ENCODE measurements around the gene DDX47. TPM values are rescaled to one million over a fixed set of nuclear protein-coding genes. Genes with fewer than 3 reads are reported as not detected.

The DDX47 gene
- 10 to 100 TPM; 40.9 to 43.1 TPM for total RNA-seq
- long read RNA-seq, donor 1, transcript DDX47-202 (12 exons, 1,817 nt), result major isoform, 16 of 17 reads
- long read RNA-seq, donor 1, partial matches to known transcripts, result 0 of 17 reads
- long read RNA-seq, donor 1, other reads (novel, unspliced or antisense), result 0 of 17 reads
- long read RNA-seq, donor 2, transcript DDX47-202 (12 exons, 1,817 nt), result major isoform, 44 of 50 reads
- long read RNA-seq, donor 2, transcript DDX47-211 (2 exons, 628 nt), result minor isoform, 5 of 50 reads
- long read RNA-seq, donor 2, partial matches to known transcripts, result 1 of 50 reads
- long read RNA-seq, donor 2, other reads (novel, unspliced or antisense), result 0 of 50 reads

DNA sequence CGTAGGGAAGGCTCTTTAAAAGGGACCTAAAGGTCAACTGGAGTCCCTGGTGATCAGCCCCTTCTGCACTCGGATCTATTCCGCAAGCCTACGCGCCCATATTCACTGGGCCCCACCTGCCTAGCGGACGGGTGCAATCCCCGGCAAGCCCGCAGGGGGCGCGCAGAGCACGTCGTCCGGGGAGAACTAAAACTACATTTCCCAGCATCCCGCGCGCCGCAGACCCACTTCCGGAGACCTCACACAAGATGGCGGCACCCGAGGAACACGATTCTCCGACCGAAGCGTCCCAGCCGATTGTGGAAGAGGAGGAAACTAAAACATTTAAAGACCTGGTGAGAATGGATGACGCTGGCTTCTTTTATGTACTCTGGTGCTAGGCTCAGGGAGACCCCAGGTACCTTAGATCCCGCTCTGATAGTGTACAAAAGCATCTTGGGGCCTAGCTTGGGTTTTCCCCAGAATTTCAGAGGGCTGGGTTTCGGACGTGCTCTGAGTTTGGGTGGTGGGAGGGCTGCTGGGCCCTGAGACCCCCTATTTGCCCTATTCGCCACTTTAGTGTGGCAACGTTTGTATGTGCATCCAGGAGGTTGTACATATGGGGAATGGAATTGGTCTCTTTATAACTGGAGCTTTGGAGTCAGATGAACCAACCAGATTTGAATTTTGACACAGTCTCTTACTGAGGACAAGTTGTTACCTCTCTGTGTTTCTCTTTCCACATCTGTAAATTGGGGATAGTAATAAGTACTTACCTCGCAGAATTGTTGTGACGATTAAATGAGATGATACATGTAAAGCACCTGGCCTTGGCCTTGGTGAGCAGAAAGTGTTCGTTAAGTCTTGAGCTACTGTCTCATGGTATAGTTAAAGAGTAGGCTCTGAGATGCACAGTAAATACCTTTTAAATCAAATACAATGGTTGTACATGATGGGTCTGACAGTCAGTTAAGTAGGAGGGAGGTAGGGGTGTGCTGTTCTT is at the start of gene DDX47:
Gene DDX47 (plus strand): TSS at position 227 of the 982 bp plus-strand sequence. CDS start 22 bp downstream, at position 249.
- peak; percentile 99 for DNase-seq (ENCODE audit: low spot score)
- intact Hi-C loops (cut with DNase I), result loop anchor here in 1 of 2 donors (10.0 kb wide), 1 partner anchor 181 kb away; no protein-coding TSS in a partner anchor

DNA sequence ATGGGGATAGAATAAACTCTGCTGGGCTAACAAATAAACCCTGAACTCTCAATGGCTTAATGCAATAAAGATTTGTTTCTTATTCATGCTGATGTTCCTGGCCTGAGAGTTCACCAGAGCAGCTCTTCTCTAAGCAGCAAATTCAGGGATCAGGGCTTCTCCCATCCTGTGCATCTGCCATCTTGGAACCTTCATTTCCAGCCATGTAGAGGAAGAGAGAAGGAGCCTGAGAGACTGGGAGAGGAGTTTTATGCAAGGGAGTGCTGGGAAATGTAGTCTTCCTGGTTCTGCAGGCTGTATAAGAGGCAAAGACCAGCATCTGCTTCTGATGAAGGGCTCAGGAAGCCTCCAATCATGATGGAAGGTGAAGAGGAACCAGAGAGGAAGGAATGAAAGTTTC is 48.3 kb upstream of the DDX47 start:
- DNase-seq (ENCODE audit: low spot score), result no peak

DNA sequence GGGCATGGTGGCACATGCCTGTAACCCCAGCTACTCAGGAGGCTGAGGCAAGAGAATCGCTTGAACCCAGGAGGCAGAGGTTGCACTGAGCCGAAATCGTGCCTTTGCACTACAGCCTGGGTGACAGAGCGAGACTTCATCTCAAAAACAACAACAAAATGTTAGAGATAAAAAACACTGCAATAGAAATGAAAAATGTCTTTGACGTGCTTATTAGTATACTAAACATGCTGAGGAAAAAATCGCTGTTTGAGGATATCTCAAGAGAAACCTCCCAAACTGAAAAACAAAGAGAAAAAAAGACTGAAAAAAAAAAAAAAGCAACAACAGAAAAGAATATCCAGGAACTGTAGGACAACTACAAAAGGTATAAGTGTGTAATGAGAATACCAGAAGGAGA is 42.9 kb upstream of the DDX47 start:
- no peak for DNase-seq (ENCODE audit: low spot score)

More for the DNA sequence above, 48.3 kb upstream of the DDX47 start:
- intact Hi-C loops (cut with DNase I), result no loop called here

DNA sequence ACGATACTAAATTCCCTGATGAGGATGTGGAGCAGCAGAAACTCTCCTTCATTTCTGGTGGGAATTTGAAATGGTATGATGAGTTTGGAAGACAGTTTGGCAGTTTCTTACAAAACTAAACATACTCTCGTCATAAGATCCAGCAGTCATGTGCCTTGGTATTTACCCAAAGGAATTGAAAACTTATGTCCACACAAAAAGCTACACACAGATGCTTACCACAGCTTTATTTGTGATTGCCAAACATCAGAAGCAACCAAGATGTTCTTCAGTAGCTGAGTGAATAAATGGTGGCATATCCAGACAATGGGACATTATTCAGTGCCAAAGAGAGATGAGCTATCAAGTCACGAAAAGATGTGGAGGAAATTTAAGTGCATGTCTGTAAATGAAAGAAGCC is 38.4 kb upstream of the DDX47 start:
- intact Hi-C loops (cut with DNase I), result no loop called here
- DNase-seq (ENCODE audit: low spot score), result no peak

More for the DNA sequence above, 42.9 kb upstream of the DDX47 start:
- intact Hi-C loops (cut with DNase I), result no loop called here

DNA sequence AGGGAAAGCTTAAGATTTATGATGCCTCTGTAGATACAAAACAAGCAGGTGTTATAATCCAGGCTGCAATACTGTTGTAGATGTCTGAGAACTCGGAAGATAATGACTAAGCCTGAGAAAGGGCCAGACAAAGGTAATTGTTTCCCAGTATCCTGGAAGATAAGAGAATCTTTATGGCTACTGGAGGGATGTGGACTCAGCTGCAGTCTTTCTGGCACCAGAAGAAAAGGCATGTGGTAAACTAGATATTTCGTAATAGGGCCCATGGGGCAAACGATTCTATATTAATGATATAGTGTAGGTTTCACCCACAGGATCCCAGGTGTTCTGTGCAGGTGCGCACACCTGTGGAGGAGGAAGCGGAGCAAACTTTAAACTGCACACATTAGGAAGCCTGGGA is 36.9 kb upstream of the DDX47 start:
- intact Hi-C loops (cut with DNase I), result no loop called here

DNA sequence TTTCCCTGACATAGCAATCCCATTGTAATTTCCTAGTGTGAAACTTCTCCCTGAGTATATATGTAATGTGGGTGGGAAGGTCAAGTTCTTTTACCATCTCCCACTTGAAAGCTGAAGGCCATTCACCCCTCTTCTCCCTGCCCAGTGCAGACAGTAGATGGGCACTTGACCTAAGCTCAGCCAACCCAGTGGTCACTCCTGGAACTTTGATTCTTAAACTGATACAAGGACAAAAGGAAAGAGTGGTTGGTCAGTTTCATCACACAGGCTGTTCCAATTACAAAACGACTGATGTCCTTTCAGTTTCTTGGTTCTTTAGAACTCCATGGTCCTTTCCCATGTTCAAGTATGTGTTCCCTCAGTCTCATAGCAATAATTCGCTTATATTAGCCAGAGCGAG is 36.1 kb upstream of the DDX47 start:
- intact Hi-C loops (cut with DNase I), result no loop called here
- no peak for DNase-seq (ENCODE audit: low spot score)

More for the DNA sequence above, 36.9 kb upstream of the DDX47 start:
- DNase-seq (ENCODE audit: low spot score), result no peak

DNA sequence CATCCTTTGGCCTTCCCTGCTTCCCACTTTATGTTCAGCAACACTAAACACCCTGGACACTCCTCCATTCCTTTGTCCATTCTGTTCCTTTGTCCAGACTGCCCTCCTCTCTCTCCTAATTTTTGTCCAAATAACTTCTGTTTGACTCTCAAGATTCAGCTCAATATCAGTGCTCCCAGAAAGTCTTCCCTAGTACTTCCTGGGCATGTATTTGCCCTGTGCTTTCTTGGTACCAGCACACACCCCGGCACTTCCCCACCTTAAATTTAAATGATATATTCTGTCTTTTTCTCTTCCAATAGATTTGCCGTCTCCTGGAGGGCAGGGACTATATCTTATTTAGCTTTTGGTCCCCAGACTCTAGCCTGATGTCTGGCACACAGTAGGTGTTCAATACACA is 34.1 kb upstream of the DDX47 start:
- DNase-seq (ENCODE audit: low spot score), result no peak
- intact Hi-C loops (cut with DNase I), result no loop called here

DNA sequence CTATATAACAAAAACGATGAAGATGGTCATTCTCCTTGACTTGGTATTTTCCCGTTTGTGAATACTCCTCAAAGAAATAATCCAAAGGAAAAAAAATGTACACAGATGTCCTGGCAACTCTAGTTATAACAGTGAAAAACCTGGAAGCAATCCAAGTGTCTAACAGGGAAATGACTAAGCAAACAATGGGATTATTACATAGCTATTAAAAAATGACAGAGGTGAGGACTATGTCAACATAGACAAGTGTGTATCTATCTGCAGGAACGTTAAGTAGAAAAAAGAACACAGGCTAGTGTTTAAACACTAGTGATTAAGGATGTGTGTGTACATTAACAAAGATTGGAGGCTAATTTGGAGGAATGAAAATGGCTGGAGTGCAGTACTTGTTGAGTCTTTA is 33.6 kb upstream of the DDX47 start:
- intact Hi-C loops (cut with DNase I), result no loop called here
- no peak for DNase-seq (ENCODE audit: low spot score)

DNA sequence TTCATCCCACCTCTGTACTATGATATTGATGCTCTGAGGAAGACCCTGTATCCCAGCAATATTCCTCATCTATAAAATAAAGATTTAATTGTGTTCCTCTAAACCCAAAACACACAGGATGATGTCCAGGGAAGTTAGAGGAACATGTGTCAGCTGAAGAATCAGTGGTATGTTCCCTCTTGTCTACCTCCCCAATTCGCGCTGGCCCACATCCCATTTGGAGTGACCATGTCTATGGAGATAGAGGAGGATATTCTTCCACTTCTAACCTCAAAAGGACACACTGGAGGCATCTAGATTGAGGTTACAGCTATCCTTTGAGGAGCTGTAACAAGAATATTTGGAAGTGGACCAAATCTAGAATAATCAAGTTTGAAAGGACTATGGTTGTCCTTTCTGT is 29.0 kb upstream of the DDX47 start:
- no peak for DNase-seq (ENCODE audit: low spot score)
- intact Hi-C loops (cut with DNase I), result no loop called here

DNA sequence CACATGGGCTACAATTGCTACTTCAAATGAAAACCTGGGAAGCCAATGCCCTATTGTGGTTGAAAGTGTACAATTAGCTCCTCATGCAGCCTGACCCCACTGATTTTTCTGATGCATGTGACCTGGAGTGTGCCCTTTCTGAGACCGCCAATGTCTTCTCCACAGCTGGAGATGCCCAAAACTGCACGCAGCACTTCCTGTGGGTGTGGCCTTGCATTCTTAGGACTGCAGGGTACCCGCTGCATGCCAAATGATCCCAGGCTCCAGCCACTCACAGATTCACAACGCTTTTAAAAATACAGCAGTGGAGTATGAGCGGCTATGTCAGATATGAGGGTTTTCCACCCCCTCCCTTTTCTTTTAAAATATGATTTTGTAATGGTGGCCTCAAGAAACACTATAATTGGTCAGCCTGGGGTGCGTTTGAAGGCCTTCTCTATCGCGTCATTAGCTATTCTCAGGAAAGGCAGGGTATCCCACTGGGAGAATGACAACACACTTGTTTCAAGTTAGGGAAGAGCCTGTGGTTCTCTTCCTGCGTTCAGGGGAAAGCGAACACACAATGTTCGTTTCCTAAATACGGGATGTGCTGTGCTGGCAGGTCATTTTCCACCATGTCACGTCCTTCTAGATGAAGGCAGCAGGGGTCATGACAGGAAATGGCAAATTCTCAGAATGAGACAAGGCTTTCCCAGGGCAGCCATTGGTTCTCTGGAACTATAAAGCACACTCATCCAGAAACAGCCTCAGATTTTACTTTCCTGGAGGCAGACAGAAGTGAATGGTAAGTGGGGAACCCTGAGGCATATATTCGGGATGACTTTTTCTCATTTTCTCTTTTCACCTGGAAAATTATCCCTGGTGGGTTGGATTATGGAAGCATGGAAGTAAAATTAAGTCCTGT is 28.0 kb upstream of the DDX47 start, which contains the start of gene APOLD1:
Gene APOLD1 (plus strand): TSS at position 749 of the 904 bp plus-strand sequence. CDS start 33 bp downstream, at position 782.
- DNase-seq (ENCODE audit: low spot score), result no peak
- intact Hi-C loops (cut with DNase I), result no loop called here

DNA sequence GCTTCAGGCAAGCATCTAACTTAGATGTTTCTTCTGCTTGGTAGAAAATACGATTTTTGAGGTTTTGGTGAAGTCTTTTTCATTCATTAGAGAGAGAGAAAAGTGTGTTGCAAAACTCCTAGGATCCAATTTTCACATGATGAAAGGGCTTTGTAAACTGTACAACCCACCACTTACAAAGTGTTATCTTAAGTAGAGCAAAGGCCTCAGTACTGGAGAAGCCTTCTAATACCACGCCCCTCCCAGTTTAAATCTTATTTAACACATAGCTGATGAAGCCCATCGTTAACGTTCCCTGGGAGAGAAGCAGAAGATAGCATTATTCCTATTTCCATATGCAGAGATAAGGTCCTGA is 26.8 kb upstream of the DDX47 start:
- no peak for DNase-seq (ENCODE audit: low spot score)
- intact Hi-C loops (cut with DNase I), result no loop called here

DNA sequence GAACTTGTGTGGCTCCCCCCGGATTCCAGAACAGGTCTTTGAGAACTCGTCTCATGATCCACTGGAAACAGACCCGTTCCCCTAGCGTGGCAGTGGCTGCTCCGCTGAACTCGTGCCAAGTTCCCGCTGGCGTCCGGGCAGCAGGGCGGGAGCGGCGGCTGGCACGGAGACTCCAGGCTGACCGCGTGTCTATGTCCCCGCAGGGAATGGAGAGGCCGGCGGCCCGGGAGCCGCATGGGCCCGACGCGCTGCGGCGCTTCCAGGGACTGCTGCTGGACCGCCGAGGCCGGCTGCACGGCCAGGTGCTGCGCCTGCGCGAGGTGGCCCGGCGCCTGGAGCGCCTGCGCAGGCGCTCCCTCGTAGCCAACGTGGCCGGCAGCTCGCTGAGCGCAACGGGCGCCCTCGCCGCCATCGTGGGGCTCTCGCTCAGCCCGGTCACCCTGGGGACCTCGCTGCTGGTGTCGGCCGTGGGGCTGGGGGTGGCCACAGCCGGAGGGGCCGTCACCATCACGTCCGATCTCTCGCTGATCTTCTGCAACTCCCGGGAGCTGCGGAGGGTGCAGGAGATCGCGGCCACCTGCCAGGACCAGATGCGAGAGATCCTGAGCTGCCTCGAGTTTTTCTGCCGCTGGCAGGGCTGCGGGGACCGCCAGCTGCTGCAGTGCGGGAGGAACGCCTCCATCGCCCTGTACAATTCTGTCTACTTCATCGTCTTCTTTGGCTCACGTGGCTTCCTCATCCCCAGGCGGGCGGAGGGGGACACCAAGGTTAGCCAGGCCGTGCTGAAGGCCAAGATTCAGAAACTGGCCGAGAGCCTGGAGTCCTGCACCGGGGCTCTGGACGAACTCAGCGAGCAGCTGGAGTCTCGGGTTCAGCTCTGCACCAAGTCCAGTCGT is 26.2 kb upstream of the DDX47 start:
- intact Hi-C loops (cut with DNase I), result no loop called here
- peak; percentile 93 for DNase-seq (ENCODE audit: low spot score)

DNA sequence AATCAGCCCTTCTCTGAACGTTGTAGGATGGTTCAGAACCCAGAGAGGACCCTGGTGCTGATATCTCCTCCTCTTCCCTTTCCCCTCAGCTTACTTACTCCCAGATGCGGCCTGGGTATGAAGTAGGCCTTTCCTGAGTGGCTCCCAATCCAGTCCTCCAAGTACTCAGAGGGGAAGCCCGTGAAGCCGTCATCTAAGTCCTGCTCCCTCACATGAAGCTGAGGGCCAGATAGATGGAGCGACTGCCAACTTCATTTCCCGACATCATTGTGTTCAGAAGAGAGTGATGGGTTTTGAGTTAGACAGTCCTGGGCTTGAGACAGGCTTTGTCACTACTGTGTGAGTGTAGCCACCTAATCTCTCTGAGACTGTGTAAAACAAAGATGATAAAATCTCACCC is 25.0 kb upstream of the DDX47 start:
- no peak for DNase-seq (ENCODE audit: low spot score)
- intact Hi-C loops (cut with DNase I), result no loop called here

DNA sequence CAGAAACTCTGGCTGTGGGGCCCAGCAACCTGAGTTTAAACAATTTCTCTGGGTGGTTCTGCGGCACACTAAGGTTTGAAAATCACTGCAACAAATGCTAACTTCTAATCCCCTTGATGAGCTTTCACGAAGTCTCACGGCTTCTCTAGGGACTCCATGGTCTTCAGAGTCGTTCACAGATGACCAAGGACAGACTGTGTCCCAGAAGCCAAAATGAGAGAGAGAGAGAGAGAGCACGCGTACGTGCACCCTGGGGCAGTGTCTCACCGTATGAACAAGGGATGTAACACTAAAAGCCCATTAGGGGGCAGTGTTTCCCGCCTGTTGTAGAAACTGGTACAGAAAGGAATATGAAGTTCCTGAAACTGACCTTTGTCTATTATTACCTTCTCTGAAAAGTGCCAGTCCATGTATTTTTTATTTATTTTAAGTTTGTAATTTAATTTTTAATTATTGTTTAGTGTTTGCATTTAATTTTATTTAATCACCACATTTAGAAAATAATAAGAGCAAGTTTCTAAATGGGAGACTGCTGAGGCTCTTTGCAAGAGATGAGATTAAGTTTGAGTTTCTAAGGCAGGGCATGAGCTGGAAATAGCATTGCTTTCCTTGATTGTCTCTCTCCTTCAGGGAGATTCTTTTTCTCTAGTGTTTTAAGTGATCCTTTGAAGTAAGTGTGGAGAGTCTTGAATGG is 24.3 kb upstream of the DDX47 start:
- intact Hi-C loops (cut with DNase I), result no loop called here
- DNase-seq (ENCODE audit: low spot score), result no peak

DNA sequence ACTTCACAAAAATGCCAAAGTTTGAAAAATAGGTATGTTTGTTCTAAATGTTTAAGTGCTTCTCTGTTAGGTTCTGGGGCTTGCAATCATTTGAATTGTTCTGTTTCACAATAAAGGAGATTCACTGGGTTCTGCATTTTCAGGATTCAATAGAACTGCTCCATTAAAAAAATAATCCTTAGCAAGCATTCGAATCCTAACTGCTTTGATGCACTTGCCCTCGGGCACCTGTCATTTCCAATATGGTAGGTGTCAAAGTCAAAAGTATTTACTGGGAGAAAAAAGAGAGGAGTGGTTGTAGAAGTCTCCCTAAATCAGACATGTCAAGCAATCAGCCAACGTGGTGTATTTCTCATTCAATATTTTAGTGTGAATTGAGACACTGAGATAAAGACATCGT is 22.2 kb upstream of the DDX47 start:
- intact Hi-C loops (cut with DNase I), result no loop called here
- no peak for DNase-seq (ENCODE audit: low spot score)

DNA sequence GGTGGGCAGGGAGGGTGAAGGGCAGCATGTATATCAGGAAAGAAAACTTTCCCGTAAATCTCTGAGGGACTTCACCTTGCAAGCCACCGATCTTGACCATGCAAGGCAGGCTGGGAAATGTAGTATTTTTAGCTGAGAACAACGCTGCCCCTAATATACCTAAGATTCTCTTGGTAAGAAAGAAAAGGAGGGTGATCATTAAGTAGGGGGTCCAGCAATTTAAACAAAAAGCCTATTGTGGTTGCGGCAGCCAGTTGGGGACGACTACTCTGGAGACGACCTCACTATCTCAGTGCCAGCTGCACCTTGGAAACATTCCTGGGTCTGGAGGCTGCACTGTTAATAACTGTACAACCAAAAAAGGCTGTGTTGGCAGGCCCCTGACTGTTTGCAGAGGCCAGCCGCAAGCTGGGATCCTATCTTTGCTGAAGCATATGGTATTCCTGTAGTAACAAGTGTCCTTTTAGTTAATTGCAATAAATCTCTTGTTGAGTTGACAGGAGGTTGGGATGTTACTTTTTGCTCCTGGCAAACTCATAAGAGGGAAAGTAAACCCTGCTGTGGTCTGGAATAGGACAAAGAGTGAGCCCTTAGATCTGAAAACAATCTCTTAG is 21.3 kb upstream of the DDX47 start:
- DNase-seq (ENCODE audit: low spot score), result no peak
- intact Hi-C loops (cut with DNase I), result no loop called here

DNA sequence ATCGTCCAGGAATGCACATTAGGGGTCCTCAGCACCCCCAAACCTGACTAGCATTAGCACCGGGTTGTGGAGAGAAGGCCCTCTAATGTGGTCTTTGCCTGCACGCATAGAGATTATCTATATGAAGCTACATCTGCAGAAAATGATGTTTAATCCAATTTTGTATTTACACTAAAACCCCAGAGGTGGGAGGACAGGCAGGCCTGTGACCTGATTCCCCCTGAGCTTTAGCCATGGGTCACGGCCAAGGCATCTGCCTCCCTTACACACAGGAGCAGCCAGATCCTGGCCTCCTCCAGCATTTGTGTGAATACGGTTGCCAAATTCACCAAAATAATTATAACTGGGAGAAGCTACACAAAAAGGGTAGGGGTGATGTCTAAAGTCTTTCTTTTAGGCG is 20.7 kb upstream of the DDX47 start:
- no peak for DNase-seq (ENCODE audit: low spot score)
- intact Hi-C loops (cut with DNase I), result no loop called here
